ENCODE results near the gene DUSP6. TPM values are rescaled to one million over a fixed set of nuclear protein-coding genes. Genes with fewer than 3 reads are reported as not detected.
A peak's percentile ranks its signal among the peaks of the same experiment; 100 is the strongest.
"Not testable (repeated sequence)": the region's sequence is repeated elsewhere in the genome, so short reads cannot be mapped to it uniquely, and the experiment has no call there.

DUSP6 gene
- total and polyA plus RNA-seq, 5 donors from 2014 or later = 8.8 to 27.1 (median 14.1) TPM

- Mint-ChIP-seq H3K9me3 (peaks cover 0 to 2% (median 0%) of the 10 kb centered on the region in 7 donors), H3K4me3 (no peak overlapping the region)
- H3K4me3 ChIP-seq (ENCODE audit: low read depth, low read length) = no peak overlapping the region
Observed at GRCh38 chr12:89340861-89341260, 11.4 kb downstream of the DUSP6 start.

GRCh38 chr12:89339526-89339925 is 12.8 kb downstream of the DUSP6 start:
- Histone ChIP-seq H3K9me3 (ENCODE audit: control insufficient read depth in 2 of 2, low read length in 2 of 2) (no peaks in the 10 kb centered on the region), H3K4me3 (ENCODE audit: low read depth, low read length) (no peak overlapping the region), H3K27me3 (ENCODE audit: control insufficient read depth, insufficient read depth, low read length) (no peaks in the 10 kb centered on the region), H3K4me1 (ENCODE audit: control insufficient read depth, insufficient read depth, low read length, poor library complexity, severe bottlenecking) (no peaks in the 10 kb centered on the region), H3K36me3 (ENCODE audit: control insufficient read depth, insufficient read depth, low read length) (no peaks in the 10 kb centered on the region), H3K27ac (ENCODE audit: insufficient read depth, low read length, poor library complexity, severe bottlenecking) (no peak overlapping the region)
- peaks cover 0 to 6% (median 2%) of the 10 kb centered on the region in 4 donors for H3K4me1 Mint-ChIP-seq
- no peak for ATAC-seq (ENCODE audit: low read depth in 2 of 2)
- H3K36me3 Mint-ChIP-seq = no peaks in the 10 kb centered on the region
- H3K27me3 Mint-ChIP-seq = peaks cover 23% of the 10 kb centered on the region
- peak overlapping the region in 1 of 3 donors; percentile 76 for H3K27ac Mint-ChIP-seq
- H3K4me3 Mint-ChIP-seq = no peak overlapping the region
- no peak for DNase-seq
- H3K9me3 Mint-ChIP-seq = peaks cover 0 to 2% (median 0%) of the 10 kb centered on the region in 7 donors

More at GRCh38 chr12:89340861-89341260, 11.4 kb downstream of the DUSP6 start:
- peaks cover 0 to 12% (median 3%) of the 10 kb centered on the region in 4 donors for H3K4me1 Mint-ChIP-seq
- H3K27me3 ChIP-seq (ENCODE audit: control insufficient read depth, insufficient read depth, low read length) = no peaks in the 10 kb centered on the region
- peaks cover 2% of the 10 kb centered on the region for H3K4me1 ChIP-seq (ENCODE audit: control insufficient read depth, insufficient read depth, low read length, poor library complexity, severe bottlenecking)
- no peak for DNase-seq
- peaks cover 25% of the 10 kb centered on the region for H3K27me3 Mint-ChIP-seq
- H3K27ac Mint-ChIP-seq = no peak overlapping the region
- no peak for ATAC-seq (ENCODE audit: low read depth in 2 of 2)
- no peaks in the 10 kb centered on the region for H3K9me3 ChIP-seq (ENCODE audit: control insufficient read depth in 2 of 2, low read length in 2 of 2)
- H3K36me3 Mint-ChIP-seq = no peaks in the 10 kb centered on the region
- no peaks in the 10 kb centered on the region for H3K36me3 ChIP-seq (ENCODE audit: control insufficient read depth, insufficient read depth, low read length)
- H3K27ac ChIP-seq (ENCODE audit: insufficient read depth, low read length, poor library complexity, severe bottlenecking) = no peak overlapping the region

DNA sequence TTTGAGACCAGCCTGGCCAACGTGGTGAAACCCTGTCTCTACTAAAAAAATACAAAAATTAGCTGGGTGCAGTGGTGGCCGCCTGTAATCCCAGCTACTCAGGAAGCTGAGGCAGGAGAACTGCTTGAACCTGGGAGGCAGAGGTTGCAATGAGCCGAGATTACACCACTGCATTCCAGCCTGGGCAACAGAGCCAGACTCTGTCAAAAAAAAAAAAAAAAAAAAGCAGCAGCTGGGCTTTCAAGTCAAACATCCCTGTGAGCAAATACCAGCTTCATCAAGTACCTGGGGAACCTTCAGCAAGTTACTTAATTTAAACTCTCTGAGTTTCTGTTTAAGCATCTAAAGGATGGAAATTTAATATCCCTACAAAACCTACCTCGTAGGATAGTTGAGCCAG is 15.2 kb downstream of the DUSP6 start:
- ATAC-seq (ENCODE audit: low read depth in 2 of 2); H3K4me1 ChIP-seq (ENCODE audit: control insufficient read depth, insufficient read depth, low read length, poor library complexity, severe bottlenecking); H3K4me3 ChIP-seq (ENCODE audit: low read depth, low read length); DNase-seq; H3K36me3 Mint-ChIP-seq; H3K27me3 ChIP-seq (ENCODE audit: control insufficient read depth, insufficient read depth, low read length); H3K9me3 Mint-ChIP-seq; H3K36me3 ChIP-seq (ENCODE audit: control insufficient read depth, insufficient read depth, low read length); H3K27ac Mint-ChIP-seq; H3K27ac ChIP-seq (ENCODE audit: insufficient read depth, low read length, poor library complexity, severe bottlenecking); H3K9me3 ChIP-seq (ENCODE audit: control insufficient read depth in 2 of 2, low read length in 2 of 2); H3K4me3 Mint-ChIP-seq: not testable (repeated sequence)
- peaks cover 18% of the 10 kb centered on the region for H3K27me3 Mint-ChIP-seq
- peaks cover 4 to 16% (median 9%) of the 10 kb centered on the region in 4 donors for H3K4me1 Mint-ChIP-seq

- Mint-ChIP-seq H3K36me3 (peaks cover under 1% of the 10 kb centered on the region), H3K9me3 (peaks cover 2 to 8% (median 4%) of the 10 kb centered on the region in 7 donors), H3K27me3 (peaks cover 9% of the 10 kb centered on the region), H3K4me3 (no peak overlapping the region), H3K4me1 (peaks cover 4 to 16% (median 9%) of the 10 kb centered on the region in 4 donors), H3K27ac (no peak overlapping the region)
- Histone ChIP-seq H3K4me3 (ENCODE audit: low read depth, low read length) (no peak overlapping the region), H3K36me3 (ENCODE audit: control insufficient read depth, insufficient read depth, low read length) (no peaks in the 10 kb centered on the region), H3K4me1 (ENCODE audit: control insufficient read depth, insufficient read depth, low read length, poor library complexity, severe bottlenecking) (peaks cover 7% of the 10 kb centered on the region), H3K9me3 (ENCODE audit: control insufficient read depth in 2 of 2, low read length in 2 of 2) (peaks cover 7 to 9% of the 10 kb centered on the region in 2 experiments), H3K27ac (ENCODE audit: insufficient read depth, low read length, poor library complexity, severe bottlenecking) (no peak overlapping the region), H3K27me3 (ENCODE audit: control insufficient read depth, insufficient read depth, low read length) (no peaks in the 10 kb centered on the region)
- DNase-seq (no peak), ATAC-seq (ENCODE audit: low read depth in 2 of 2) (no peak)
Observed at GRCh38 chr12:89335452-89336244, 16.7 kb downstream of the DUSP6 start.

DNA sequence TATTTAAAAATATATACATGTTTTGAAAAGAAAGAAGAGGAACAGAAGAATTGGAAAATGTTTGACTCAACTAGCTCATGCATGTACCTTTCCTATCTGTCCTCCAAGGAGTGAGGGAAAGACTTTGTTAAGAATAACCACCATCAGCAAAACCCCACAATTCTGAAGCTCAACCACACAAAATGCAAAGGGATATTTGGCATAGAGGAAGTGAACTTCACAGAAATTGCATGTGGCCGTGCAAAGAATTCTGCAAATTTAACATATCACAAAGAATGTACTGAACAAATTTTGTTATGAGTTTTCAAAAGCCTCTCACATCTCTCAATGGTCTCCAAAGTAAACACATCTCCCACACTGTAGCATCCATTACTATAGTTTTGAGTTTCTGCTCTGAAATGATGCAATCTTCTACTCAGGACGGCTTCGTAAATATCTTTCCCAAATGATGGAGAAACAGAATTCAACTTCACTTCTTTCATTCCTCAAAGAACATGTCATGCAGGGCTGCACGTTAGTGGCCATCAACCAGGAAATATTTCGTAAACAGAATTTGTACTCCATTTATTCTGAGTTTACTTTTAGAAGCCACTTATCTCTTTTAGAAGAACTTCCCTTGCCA is 17.6 kb downstream of the DUSP6 start:
- peaks cover 3 to 10% (median 7%) of the 10 kb centered on the region in 7 donors for H3K9me3 Mint-ChIP-seq
- H3K27ac ChIP-seq (ENCODE audit: insufficient read depth, low read length, poor library complexity, severe bottlenecking) = no peak overlapping the region
- no peaks in the 10 kb centered on the region for H3K36me3 ChIP-seq (ENCODE audit: control insufficient read depth, insufficient read depth, low read length)
- no peaks in the 10 kb centered on the region for H3K27me3 ChIP-seq (ENCODE audit: control insufficient read depth, insufficient read depth, low read length)
- peaks cover 3% of the 10 kb centered on the region for H3K36me3 Mint-ChIP-seq
- H3K9me3 ChIP-seq (ENCODE audit: control insufficient read depth in 2 of 2, low read length in 2 of 2) = peaks cover 12 to 16% of the 10 kb centered on the region in 2 experiments
- H3K4me1 Mint-ChIP-seq = peaks cover 4 to 16% (median 9%) of the 10 kb centered on the region in 4 donors
- H3K4me3 ChIP-seq (ENCODE audit: low read depth, low read length) = no peak overlapping the region
- no peak overlapping the region for H3K27ac Mint-ChIP-seq
- peaks cover 5% of the 10 kb centered on the region for H3K27me3 Mint-ChIP-seq
- H3K4me1 ChIP-seq (ENCODE audit: control insufficient read depth, insufficient read depth, low read length, poor library complexity, severe bottlenecking) = peaks cover 7% of the 10 kb centered on the region
- ATAC-seq (ENCODE audit: low read depth in 2 of 2) = no peak
- no peak for DNase-seq
- no peak overlapping the region for H3K4me3 Mint-ChIP-seq

DNA sequence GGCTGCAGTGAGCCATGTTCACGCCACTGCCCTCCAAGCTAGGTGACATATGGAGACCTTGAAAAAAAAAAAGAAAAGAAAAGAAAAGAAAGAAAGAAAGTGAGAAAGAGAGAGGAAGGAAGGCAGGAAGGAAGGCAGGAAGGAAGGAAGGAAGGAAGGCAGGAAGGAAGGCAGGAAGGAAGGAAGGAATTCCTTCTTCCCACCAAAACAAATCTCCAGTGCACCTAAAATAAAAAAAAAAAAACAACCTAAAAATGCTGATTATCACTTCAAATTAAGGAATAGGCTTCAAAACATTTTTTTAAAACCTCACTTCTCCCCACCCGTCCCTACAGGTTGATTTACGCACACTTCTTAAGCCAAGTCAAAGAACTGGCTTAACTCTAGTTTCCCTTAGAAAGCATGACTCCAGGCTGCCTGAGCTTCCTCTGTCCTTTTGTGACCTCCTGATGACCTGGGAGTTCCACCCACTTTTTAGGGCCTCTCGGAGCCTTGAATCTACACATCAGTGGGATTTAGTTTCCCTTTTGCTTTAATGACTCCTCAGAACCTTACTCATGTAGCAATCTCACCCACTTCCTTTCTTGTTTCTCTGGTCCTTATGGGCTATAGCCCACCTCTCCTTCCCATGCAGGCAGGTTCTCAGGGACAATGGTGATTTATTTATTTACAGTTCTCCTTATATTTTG is 18.6 kb downstream of the DUSP6 start:
- peaks cover 12 to 16% of the 10 kb centered on the region in 2 experiments for H3K9me3 ChIP-seq (ENCODE audit: control insufficient read depth in 2 of 2, low read length in 2 of 2)
- peak in 1 of 3 donors; percentile 65 for DNase-seq
- H3K27me3 ChIP-seq (ENCODE audit: control insufficient read depth, insufficient read depth, low read length) = no peaks in the 10 kb centered on the region
- Mint-ChIP-seq H3K4me3 (peak overlapping the region in 2 of 4 donors; percentile 18 to 47), H3K36me3 (peaks cover 3% of the 10 kb centered on the region), H3K27ac (peak overlapping the region in 1 of 3 donors; percentile 32), H3K9me3 (peaks cover 3 to 10% (median 7%) of the 10 kb centered on the region in 7 donors), H3K4me1 (peaks cover 4 to 16% (median 9%) of the 10 kb centered on the region in 4 donors), H3K27me3 (peaks cover 5% of the 10 kb centered on the region)
- H3K36me3 ChIP-seq (ENCODE audit: control insufficient read depth, insufficient read depth, low read length) = no peaks in the 10 kb centered on the region
- H3K4me1 ChIP-seq (ENCODE audit: control insufficient read depth, insufficient read depth, low read length, poor library complexity, severe bottlenecking) = peaks cover 7% of the 10 kb centered on the region
- H3K27ac ChIP-seq (ENCODE audit: insufficient read depth, low read length, poor library complexity, severe bottlenecking) = no peak overlapping the region
- no peak for ATAC-seq (ENCODE audit: low read depth in 2 of 2)
- H3K4me3 ChIP-seq (ENCODE audit: low read depth, low read length) = no peak overlapping the region

DNA sequence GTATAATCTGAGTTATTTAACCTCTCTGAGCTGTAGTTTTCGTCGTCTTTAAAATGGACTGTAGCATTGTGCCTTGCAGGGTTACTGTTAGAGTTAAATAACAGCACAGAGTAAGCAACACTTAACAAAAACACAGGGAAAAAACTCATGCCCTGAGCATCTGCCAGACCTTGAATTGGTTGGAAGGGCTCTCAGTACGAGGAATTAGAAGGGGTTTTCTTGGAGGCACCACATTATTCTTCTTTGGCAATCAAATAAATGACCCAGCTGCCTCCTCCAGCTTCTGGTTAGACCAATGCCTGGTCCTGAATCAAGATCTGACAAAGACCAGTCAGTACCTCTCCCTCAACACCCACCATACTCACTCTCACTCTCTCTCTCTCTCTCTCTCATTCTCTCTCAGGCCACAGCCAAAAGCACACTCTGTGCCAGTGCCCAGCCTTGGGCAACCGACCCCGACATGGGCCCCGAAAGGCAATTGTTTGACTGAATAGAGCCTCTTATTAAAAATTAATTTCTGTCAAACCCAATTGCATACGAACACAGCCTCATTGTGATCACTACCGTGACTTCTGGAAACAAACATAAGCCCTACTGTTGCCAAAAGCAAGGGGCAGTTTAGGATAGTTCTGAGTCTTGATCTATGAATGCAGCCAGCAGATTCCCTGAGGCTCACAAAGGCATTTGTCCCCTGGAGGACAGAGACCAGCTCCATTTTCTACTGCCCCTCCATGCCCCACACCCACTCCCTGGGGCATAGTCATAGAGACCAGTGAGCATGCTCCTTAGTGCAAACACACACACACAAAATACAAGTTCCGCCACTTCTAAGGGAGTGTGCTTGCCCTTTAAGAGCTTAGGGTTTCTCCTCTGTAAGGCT is 23.9 kb downstream of the DUSP6 start:
- ATAC-seq (ENCODE audit: low read depth in 2 of 2) = no peak
- Mint-ChIP-seq H3K27me3 (no peaks in the 10 kb centered on the region), H3K4me3 (peak overlapping the region in 1 of 4 donors; percentile 81), H3K9me3 (peaks cover 0 to 10% (median 7%) of the 10 kb centered on the region in 7 donors), H3K27ac (no peak overlapping the region), H3K4me1 (peaks cover 0 to 3% (median 2%) of the 10 kb centered on the region in 4 donors), H3K36me3 (peaks cover 3% of the 10 kb centered on the region)
- no peak for DNase-seq
- Histone ChIP-seq H3K4me1 (ENCODE audit: control insufficient read depth, insufficient read depth, low read length, poor library complexity, severe bottlenecking) (no peaks in the 10 kb centered on the region), H3K4me3 (ENCODE audit: low read depth, low read length) (no peak overlapping the region), H3K36me3 (ENCODE audit: control insufficient read depth, insufficient read depth, low read length) (no peaks in the 10 kb centered on the region), H3K27ac (ENCODE audit: insufficient read depth, low read length, poor library complexity, severe bottlenecking) (no peak overlapping the region), H3K9me3 (ENCODE audit: control insufficient read depth in 2 of 2, low read length in 2 of 2) (peaks cover 12 to 16% of the 10 kb centered on the region in 2 experiments), H3K27me3 (ENCODE audit: control insufficient read depth, insufficient read depth, low read length) (no peaks in the 10 kb centered on the region)

All from CD4-positive, CD25-positive, alpha-beta regulatory T cell (primary cell).